Upper lobe of right lung (tissue), 1 donor: ENCODE data around the gene LMBR1. TPM values are rescaled to one million over a fixed set of nuclear protein-coding genes. Genes with fewer than 3 reads are reported as not detected.

ENCODE experiments used
- ATAC-seq: fragments of 200-7000 bp; cut with Tn5 transposase; one replicate; pipeline ENCODE4 v1.9.1; 2020; ENCODE audit warnings: mild to moderate bottlenecking, moderate library complexity
- DNase-seq: peaks from one replicate; pipeline ENCODE4 v3.0.0-alpha.2; 2020
- H3K27ac ChIP-seq: fragments of 200-600 bp; one replicate; pipeline ENCODE4 v1.8.0; 2022
- H3K27me3 ChIP-seq: fragments of 200-600 bp; one replicate; pipeline ENCODE4 v1.8.0; 2022; ENCODE audit warnings: mild to moderate bottlenecking
- H3K36me3 ChIP-seq: fragments of 200-600 bp; one replicate; pipeline ENCODE4 v1.8.0; 2022
- H3K4me1 ChIP-seq: fragments of 200-600 bp; one replicate; pipeline ENCODE4 v1.8.0; 2022
- H3K4me3 ChIP-seq: fragments of 200-600 bp; one replicate; pipeline ENCODE4 v1.8.0; 2022; ENCODE audit warnings: mild to moderate bottlenecking
- H3K9me3 ChIP-seq: fragments of 200-600 bp; one replicate; pipeline ENCODE4 v1.8.0; 2022
- CTCF ChIP-seq: fragments of 200-600 bp; IDR thresholded peaks from one replicate; pipeline ENCODE4 v1.8.0; 2022; ENCODE audit warnings: antibody characterized with exemption
- intact Hi-C: fragments of 100-400 bp; cut with DNase I; formaldehyde crosslinking; loops from one replicate; pipeline ENCODE4 v1.11.0; 2022
- total RNA-seq: library from RNA; stranded (reverse); fragmentation: NEBNext Ultra II Directional; extraction: Animal tissue kit (Norgen Biotek cat#: 25700); gene quantifications from one replicate; pipeline ENCODE4 v1.2.1, GENCODE V29; 2021
- donor health status: DM: no; HTN: yes; CAD: no; lungs with severe emphysema.

LMBR1 gene
- total RNA-seq, 1 donor from 2014 or later = 70.5 TPM

- ATAC-seq = no peak
- Histone ChIP-seq H3K4me1 (no peaks in the 10 kb centered on the region), H3K27ac (no peak overlapping the region), H3K36me3 (peaks cover 43% of the 10 kb centered on the region), H3K27me3 (no peaks in the 10 kb centered on the region), H3K9me3 (no peaks in the 10 kb centered on the region), H3K4me3 (no peak overlapping the region)
- no peak for DNase-seq
- no peak for TF ChIP-seq CTCF
- intact Hi-C loops = no loop called here
Measured at GRCh38 chr7:156675721-156676120, 217.3 kb downstream of the LMBR1 start.

GRCh38 chr7:156673902-156674301 lies 219.1 kb downstream of the LMBR1 start:
- DNase-seq (no peak), ATAC-seq (no peak)
- no peak for TF ChIP-seq CTCF
- Histone ChIP-seq H3K27ac (no peak overlapping the region), H3K4me3 (no peak overlapping the region), H3K4me1 (no peaks in the 10 kb centered on the region), H3K27me3 (no peaks in the 10 kb centered on the region), H3K9me3 (no peaks in the 10 kb centered on the region), H3K36me3 (peaks cover 32% of the 10 kb centered on the region)
- intact Hi-C loops = no loop called here

- Histone ChIP-seq H3K9me3 (no peaks in the 10 kb centered on the region), H3K27me3 (no peaks in the 10 kb centered on the region), H3K4me1 (no peaks in the 10 kb centered on the region), H3K27ac (no peak overlapping the region), H3K4me3 (no peak overlapping the region), H3K36me3 (peaks cover 27% of the 10 kb centered on the region)
- intact Hi-C loops = no loop called here
- no peak for TF ChIP-seq CTCF
- DNase-seq (no peak), ATAC-seq (no peak)
Measured at GRCh38 chr7:156673454-156673853, 219.5 kb downstream of the LMBR1 start.

- intact Hi-C loops = no loop called here
- ATAC-seq (peak; percentile 38), DNase-seq (no peak)
- Histone ChIP-seq H3K9me3 (no peaks in the 10 kb centered on the region), H3K36me3 (peaks cover 5% of the 10 kb centered on the region), H3K4me3 (no peak overlapping the region), H3K27me3 (no peaks in the 10 kb centered on the region), H3K27ac (no peak overlapping the region), H3K4me1 (no peaks in the 10 kb centered on the region)
- no peak for TF ChIP-seq CTCF
Measured at GRCh38 chr7:156669035-156669828, 223.8 kb downstream of the LMBR1 start.

GRCh38 chr7:156668130-156668741 lies 224.7 kb downstream of the LMBR1 start:
- ATAC-seq (peak; percentile 23), DNase-seq (no peak)
- Histone ChIP-seq H3K4me1 (no peaks in the 10 kb centered on the region), H3K27me3 (no peaks in the 10 kb centered on the region), H3K27ac (no peak overlapping the region), H3K4me3 (no peak overlapping the region), H3K9me3 (no peaks in the 10 kb centered on the region), H3K36me3 (peaks cover 5% of the 10 kb centered on the region)
- intact Hi-C loops = no loop called here
- TF ChIP-seq CTCF = no peak
